Frontal cortex (tissue), 4 donors: ENCODE measurements around the gene ABCC2. TPM values are rescaled to one million over a fixed set of nuclear protein-coding genes. Genes with fewer than 3 reads are reported as not detected.

ENCODE experiments used
- DNase-seq, 2 donors: peaks; one replicate each; pipeline ENCODE4 v3.0.0; 2012; ENCODE audit warnings: low spot score in 2 of 2
- FAIRE-seq: peaks from 2 replicates; lab custom pipeline; 2012; peaks lifted over from hg19 to GRCh38; lab: Jason Lieb, UNC
- total RNA-seq: library from RNA; depleted of rRNA; stranded (reverse); fragments of >200 nt; gene quantifications from one replicate; pipeline ENCODE4 v1.2.3, GENCODE V29; 2014
- donor health status: control.
- donor health status: control.
- donor health status: control.

ABCC2 gene
- total RNA-seq, 1 donor from 2014 or later, result 0.41 TPM

GRCh38 chr10:99769706-99770105 lies 12.7 kb upstream of the ABCC2 start:
- DNase-seq (no peak), FAIRE-seq (no peak)

- FAIRE-seq (no peak), DNase-seq (no peak)
Observed at GRCh38 chr10:99770408-99771045, 11.9 kb upstream of the ABCC2 start.

- FAIRE-seq (no peak), DNase-seq (no peak)
Observed at GRCh38 chr10:99775850-99776249, 6.6 kb upstream of the ABCC2 start.

GRCh38 chr10:99777918-99778714 lies 4.3 kb upstream of the ABCC2 start:
- FAIRE-seq (no peak), DNase-seq (no peak)

GRCh38 chr10:99779335-99779734 lies 3.1 kb upstream of the ABCC2 start:
- DNase-seq (no peak), FAIRE-seq (no peak)

- no peak for DNase-seq
- FAIRE-seq, result no peak
Observed at GRCh38 chr10:99781734-99782429, 558 bp upstream of the ABCC2 start.

- no peak for FAIRE-seq
- no peak for DNase-seq
Observed at GRCh38 chr10:99784016-99784726, 1.7 kb downstream of the ABCC2 start.

- DNase-seq, result no peak
- FAIRE-seq, result no peak
Observed at GRCh38 chr10:99784727-99785441, 2.4 kb downstream of the ABCC2 start.

GRCh38 chr10:99785646-99786045 lies 3.2 kb downstream of the ABCC2 start:
- DNase-seq (no peak), FAIRE-seq (no peak)

GRCh38 chr10:99787311-99787710 lies 4.9 kb downstream of the ABCC2 start:
- no peak for DNase-seq

GRCh38 chr10:99787782-99788445 lies 5.5 kb downstream of the ABCC2 start:
- DNase-seq, result no peak
- FAIRE-seq, result no peak

More at GRCh38 chr10:99787311-99787710, 4.9 kb downstream of the ABCC2 start:
- no peak for FAIRE-seq

- no peak for FAIRE-seq
- DNase-seq, result no peak
Observed at GRCh38 chr10:99788598-99789256, 6.3 kb downstream of the ABCC2 start.

GRCh38 chr10:99791831-99792230 lies 9.4 kb downstream of the ABCC2 start:
- FAIRE-seq (no peak), DNase-seq (no peak)

- DNase-seq (no peak), FAIRE-seq (no peak)
Observed at GRCh38 chr10:99793819-99794218, 11.4 kb downstream of the ABCC2 start.

GRCh38 chr10:99796928-99797327 lies 14.5 kb downstream of the ABCC2 start:
- no peak for DNase-seq
- no peak for FAIRE-seq

- no peak for FAIRE-seq
- no peak for DNase-seq
Observed at GRCh38 chr10:99798031-99798430, 15.6 kb downstream of the ABCC2 start.

- FAIRE-seq, result no peak
- DNase-seq, result no peak
Observed at GRCh38 chr10:99798920-99799319, 16.5 kb downstream of the ABCC2 start.

- no peak for FAIRE-seq
- DNase-seq, result no peak
Observed at GRCh38 chr10:99799613-99800012, 17.2 kb downstream of the ABCC2 start.

- DNase-seq (no peak), FAIRE-seq (no peak)
Observed at GRCh38 chr10:99804471-99804870, 22.0 kb downstream of the ABCC2 start.
